HepG2 (cell line): ENCODE results near the gene MUC4. TPM values are rescaled to one million over a fixed set of nuclear protein-coding genes. Genes with fewer than 3 reads are reported as not detected.

ENCODE experiments used
- ATAC-seq: fragments of 200-7000 bp; cut with Tn5 transposase; 3 replicates; pipeline ENCODE4 v1.9.1; 2020; ENCODE audit warnings: mild to moderate bottlenecking, moderate library complexity
- BruUV-seq: library from RNA; stranded (reverse); fragments of 400-500 nt; replicated peaks from 2 replicates; lab custom pipeline; 2021; lab: Mats Ljungman, UMichigan
- CTCF ChIA-PET: fragments of 300-600 bp; formaldehyde crosslinking; extraction: SDS; loops from one replicate; lab custom pipeline; 2021; ENCODE audit warnings: low total read pairs, inconsistent platforms, low intra/inter-chr PET ratio; lab: Yijun Ruan, JAX
- POLR2A ChIA-PET: fragments of 350-600 bp; sonication (Branson Sonifier 250); formaldehyde crosslinking; loops from one replicate; lab custom pipeline; 2020; ENCODE audit warnings: antibody characterized with exemption, inconsistent platforms; lab: Yijun Ruan, JAX
- DNase-seq: peaks from one replicate; pipeline ENCODE4 v3.0.0-alpha.2; 2015; ENCODE audit warnings: low spot score
- FAIRE-seq: peaks from 3 replicates; lab custom pipeline; 2011; peaks lifted over from hg19 to GRCh38; lab: Jason Lieb, UNC
- H2AFZ ChIP-seq: one replicate; pipeline ENCODE4 v1.6.1; 2011; ENCODE audit warnings: low read length, inconsistent platforms
- H3K27ac ChIP-seq: fragments of 300-600 bp; 3 replicates; pipeline ENCODE4 v1.8.0; 2011; ENCODE audit warnings: mixed run types, mild to moderate bottlenecking, mixed read lengths, low read length, inconsistent platforms; ENCODE audit not compliant: insufficient read depth; ENCODE audit errors: extremely low read length
- H3K27me3 ChIP-seq, 2 experiments: fragments of 200-600 bp in 1 of 2; 2 replicates in 1 of 2; 3 replicates in 1 of 2; pipeline versions ENCODE4 v1.6.0 to v1.8.0; 2011; ENCODE audit warnings: low read length in 2 of 2, mild to moderate bottlenecking in 2 of 2, moderate library complexity in 2 of 2, inconsistent platforms in 1 of 2; ENCODE audit not compliant: insufficient read depth in 2 of 2, control insufficient read depth in 1 of 2
- H3K36me3 ChIP-seq, 2 experiments: fragments of 200-600 bp in 1 of 2; replicated peaks in 1 of 2; 2 replicates in 1 of 2; 3 replicates in 1 of 2; pipeline versions ENCODE4 v1.5.1 to v1.8.0; 2011; ENCODE audit warnings: low read length in 2 of 2, inconsistent platforms in 1 of 2; ENCODE audit not compliant: insufficient read depth in 2 of 2, control insufficient read depth in 1 of 2
- H3K4me1 ChIP-seq: 2 replicates; pipeline ENCODE4 v1.5.1; 2012; ENCODE audit warnings: low read length, inconsistent platforms; ENCODE audit not compliant: insufficient read depth
- H3K4me2 ChIP-seq: 2 replicates; pipeline ENCODE4 v1.6.0; 2011; ENCODE audit warnings: low read depth, low read length, inconsistent platforms
- H3K4me3 ChIP-seq, 3 experiments: fragments of 200-600 bp in 1 of 3; sonication (generic), shearing (Covaris generic) in 1 of 3; replicated peaks in 1 of 3; 2 replicates each; pipeline ENCODE4 v1.5.1; 2011 to 2016; ENCODE audit warnings: low read length in 3 of 3, inconsistent platforms in 2 of 3, low read depth in 2 of 3, mild to moderate bottlenecking in 2 of 3, control low read depth in 1 of 3, mixed read lengths in 1 of 3; ENCODE audit not compliant: insufficient read depth in 1 of 3
- H3K79me2 ChIP-seq: one replicate; pipeline ENCODE4 v1.6.1; 2011; ENCODE audit warnings: low read length, inconsistent platforms; ENCODE audit not compliant: insufficient read depth
- H3K9ac ChIP-seq: 2 replicates; pipeline ENCODE4 v1.6.0; 2011; ENCODE audit warnings: mild to moderate bottlenecking, low read depth, low read length, inconsistent platforms; ENCODE audit not compliant: insufficient read depth
- H3K9me3 ChIP-seq: 2 replicates; pipeline ENCODE4 v1.5.1; 2012; ENCODE audit warnings: mild to moderate bottlenecking, low read length
- H4K20me1 ChIP-seq: 2 replicates; pipeline ENCODE4 v1.6.0; 2011; ENCODE audit warnings: inconsistent platforms, mild to moderate bottlenecking, low read length, moderate library complexity; ENCODE audit not compliant: insufficient read depth
- CREM ChIP-seq, 2 experiments: sonication (generic) in 1 of 2; formaldehyde crosslinking in 1 of 2; IDR thresholded peaks; 2 replicates each; pipeline versions ENCODE4 v1.4.0 to v1.6.1; 2016 to 2020; ENCODE audit warnings: antibody characterized with exemption in 1 of 2, mild to moderate bottlenecking in 1 of 2, missing genetic modification reagents in 1 of 2
- DNMT3B ChIP-seq: conservative IDR thresholded peaks from 2 replicates; pipeline ENCODE4 v1.6.1; 2016; ENCODE audit warnings: missing biosample characterization, control low read depth
- HIVEP1 ChIP-seq: sonication (generic); formaldehyde crosslinking; IDR thresholded peaks from 2 replicates; pipeline ENCODE4 v1.4.0; 2020; ENCODE audit warnings: mild to moderate bottlenecking, missing genetic modification reagents
- KMT2B ChIP-seq: IDR thresholded peaks from 2 replicates; pipeline ENCODE4 v1.6.1; 2016; ENCODE audit warnings: missing genetic modification reagents, missing compliant biosample characterization
- MTA1 ChIP-seq: sonication (generic); formaldehyde crosslinking; IDR thresholded peaks from 2 replicates; pipeline ENCODE4 v1.4.0; 2020; ENCODE audit warnings: missing genetic modification reagents, mild to moderate bottlenecking, borderline replicate concordance
- NBN ChIP-seq: fragments of 450-650 bp; conservative IDR thresholded peaks from 2 replicates; pipeline ENCODE4 v1.6.1; 2017
- NCOA1 ChIP-seq: sonication (generic); formaldehyde crosslinking; IDR thresholded peaks from 2 replicates; pipeline ENCODE4 v1.9.0; 2021; ENCODE audit warnings: missing genetic modification reagents
- NKX3-1 ChIP-seq: sonication (generic); formaldehyde crosslinking; IDR thresholded peaks from 2 replicates; pipeline ENCODE4 v1.5.0; 2020; ENCODE audit warnings: missing genetic modification reagents
- SMAD1 ChIP-seq: sonication (generic); formaldehyde crosslinking; IDR thresholded peaks from 2 replicates; pipeline ENCODE4 v1.4.0; 2020; ENCODE audit warnings: missing genetic modification reagents, low read depth, mild to moderate bottlenecking, borderline replicate concordance
- ZNF337 ChIP-seq: sonication (generic); formaldehyde crosslinking; IDR thresholded peaks from 2 replicates; pipeline ENCODE4 v1.5.1; 2020; ENCODE audit warnings: missing genetic modification reagents, low read depth, mild to moderate bottlenecking, borderline replicate concordance
- WGBS: methylation state at CpG from one replicate; pipeline ENCODE4 v1.1.6; 2017; ENCODE audit warnings: low lambda C conversion rate; 5-methylcytosine and 5-hydroxymethylcytosine counted together
- in situ Hi-C: cut with HindIII; loops from 2 replicates; pipeline ENCODE4 v1.10.0; 2017; ENCODE audit warnings: low pct_unique_long_range_greater_than_20kb; ENCODE audit not compliant: extremely low pct_ligation_motif_present
- intact Hi-C: fragments of 100-400 bp; cut with micrococcal nuclease; formaldehyde crosslinking; loops from one replicate; pipeline ENCODE4 v1.10.0; 2022; ENCODE audit not compliant: unreplicated experiment
- polyA plus RNA-seq, 8 experiments: library from polyadenylated mRNA; depleted of rRNA in 3 of 8; stranded (reverse) in 7 of 8; unstranded in 1 of 8; fragments of >200 nt; fragmentation: Illumina TruSeq in 4 of 8; extraction: Trizol in 4 of 8; gene quantifications; 2 replicates each; pipeline versions ENCODE4 v1.2.1 to v1.2.3, GENCODE V29; 2011 to 2016; ENCODE audit warnings: low read depth in 4 of 8, missing spikeins in 1 of 8, mixed read lengths in 1 of 8; ENCODE audit not compliant: insufficient read depth in 1 of 8
- total RNA-seq, 5 experiments: library from RNA; depleted of rRNA; stranded (reverse); fragments of >200 nt; fragmentation: Illumina TruSeq; extraction: Trizol; gene quantifications; 2 replicates each; pipeline ENCODE4 v1.2.3, GENCODE V29; 2016; ENCODE audit warnings: low read depth in 1 of 5
- TF ChIP-seq, protein P1 (sequence below): sonication (generic); formaldehyde crosslinking; IDR thresholded peaks from 2 replicates; pipeline ENCODE4 v1.8.1; 2023; ENCODE audit warnings: mild to moderate bottlenecking, missing genetic modification reagents
- TF ChIP-seq, protein P2 (sequence below): sonication (generic); formaldehyde crosslinking; IDR thresholded peaks from 2 replicates; pipeline ENCODE4 v1.5.0; 2020; ENCODE audit warnings: mild to moderate bottlenecking, missing genetic modification reagents
- TF ChIP-seq, protein P3 (sequence below), 2 experiments: sonication (generic) in 1 of 2; formaldehyde crosslinking in 1 of 2; IDR thresholded peaks; 2 replicates each; pipeline versions ENCODE4 v1.4.0 to v1.6.1; 2016 to 2020; ENCODE audit warnings: borderline replicate concordance in 1 of 2, low read depth in 1 of 2, mild to moderate bottlenecking in 1 of 2, missing genetic modification reagents in 1 of 2

Gene MUC4
- total and polyA plus RNA-seq, 2 of the 13 experiments (the other 11 are each of a cell fraction or from before 2014, with no cell fraction given) = not detected

DNA sequence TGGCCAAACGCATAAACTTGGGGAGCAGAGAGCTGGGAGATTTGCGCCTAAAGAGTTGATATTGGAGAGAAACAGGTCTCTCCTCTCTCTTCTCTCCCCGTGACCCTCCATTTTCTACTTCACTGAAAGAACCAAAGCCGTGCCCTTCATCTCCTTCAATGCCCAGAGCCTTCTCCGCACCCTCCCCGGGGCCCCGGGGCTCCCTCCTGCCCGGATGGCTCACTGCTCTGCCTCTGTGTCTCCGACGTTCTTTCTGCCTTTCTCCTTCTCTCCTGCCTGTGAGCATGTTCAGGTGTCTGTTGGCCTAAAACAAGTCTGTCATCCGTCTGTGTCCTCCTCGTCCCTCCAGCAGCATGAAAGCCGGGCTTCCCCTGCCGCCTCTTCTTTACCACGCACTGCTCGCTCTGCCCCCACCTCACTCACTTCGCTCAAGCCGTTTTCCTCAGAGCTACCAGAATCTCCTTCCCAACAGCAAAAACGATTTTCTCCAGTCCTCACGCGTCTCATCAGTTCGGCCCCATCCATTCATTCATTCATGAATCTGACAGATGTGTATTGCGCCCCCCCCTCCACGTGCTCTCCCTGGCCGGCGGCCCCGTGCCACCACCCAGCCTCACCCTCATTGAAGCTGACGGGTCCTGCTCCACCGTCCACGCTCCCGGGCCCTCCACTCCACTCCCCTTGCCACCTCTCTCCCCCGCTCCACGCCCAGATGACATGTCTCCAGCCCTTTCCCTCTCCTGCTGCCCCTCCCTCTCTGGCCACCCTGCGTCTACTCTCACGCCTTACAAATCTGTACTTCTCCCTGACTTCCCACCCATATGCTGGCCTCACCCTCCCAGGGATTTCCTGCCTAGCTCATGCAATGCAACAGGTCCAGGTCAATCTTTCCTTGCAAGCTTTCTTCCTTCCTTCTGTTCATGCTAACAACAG, 10.2 kb downstream of the MUC4 start (continued):
- TF ChIP-seq, protein P1, sequence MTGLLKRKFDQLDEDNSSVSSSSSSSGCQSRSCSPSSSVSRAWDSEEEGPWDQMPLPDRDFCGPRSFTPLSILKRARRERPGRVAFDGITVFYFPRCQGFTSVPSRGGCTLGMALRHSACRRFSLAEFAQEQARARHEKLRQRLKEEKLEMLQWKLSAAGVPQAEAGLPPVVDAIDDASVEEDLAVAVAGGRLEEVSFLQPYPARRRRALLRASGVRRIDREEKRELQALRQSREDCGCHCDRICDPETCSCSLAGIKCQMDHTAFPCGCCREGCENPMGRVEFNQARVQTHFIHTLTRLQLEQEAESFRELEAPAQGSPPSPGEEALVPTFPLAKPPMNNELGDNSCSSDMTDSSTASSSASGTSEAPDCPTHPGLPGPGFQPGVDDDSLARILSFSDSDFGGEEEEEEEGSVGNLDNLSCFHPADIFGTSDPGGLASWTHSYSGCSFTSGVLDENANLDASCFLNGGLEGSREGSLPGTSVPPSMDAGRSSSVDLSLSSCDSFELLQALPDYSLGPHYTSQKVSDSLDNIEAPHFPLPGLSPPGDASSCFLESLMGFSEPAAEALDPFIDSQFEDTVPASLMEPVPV (CRISPR knock-in tag) = no peak
- TF ChIP-seq HIVEP1 (CRISPR knock-in tag) (no peak), ZNF337 (CRISPR knock-in tag) (no peak), SMAD1 (CRISPR knock-in tag) (no peak), KMT2B (CRISPR knock-in tag) (no peak)
- TF ChIP-seq, protein P2, sequence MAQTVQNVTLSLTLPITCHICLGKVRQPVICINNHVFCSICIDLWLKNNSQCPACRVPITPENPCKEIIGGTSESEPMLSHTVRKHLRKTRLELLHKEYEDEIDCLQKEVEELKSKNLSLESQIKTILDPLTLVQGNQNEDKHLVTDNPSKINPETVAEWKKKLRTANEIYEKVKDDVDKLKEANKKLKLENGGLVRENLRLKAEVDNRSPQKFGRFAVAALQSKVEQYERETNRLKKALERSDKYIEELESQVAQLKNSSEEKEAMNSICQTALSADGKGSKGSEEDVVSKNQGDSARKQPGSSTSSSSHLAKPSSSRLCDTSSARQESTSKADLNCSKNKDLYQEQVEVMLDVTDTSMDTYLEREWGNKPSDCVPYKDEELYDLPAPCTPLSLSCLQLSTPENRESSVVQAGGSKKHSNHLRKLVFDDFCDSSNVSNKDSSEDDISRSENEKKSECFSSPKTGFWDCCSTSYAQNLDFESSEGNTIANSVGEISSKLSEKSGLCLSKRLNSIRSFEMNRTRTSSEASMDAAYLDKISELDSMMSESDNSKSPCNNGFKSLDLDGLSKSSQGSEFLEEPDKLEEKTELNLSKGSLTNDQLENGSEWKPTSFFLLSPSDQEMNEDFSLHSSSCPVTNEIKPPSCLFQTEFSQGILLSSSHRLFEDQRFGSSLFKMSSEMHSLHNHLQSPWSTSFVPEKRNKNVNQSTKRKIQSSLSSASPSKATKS (CRISPR knock-in tag) = no peak

DNA sequence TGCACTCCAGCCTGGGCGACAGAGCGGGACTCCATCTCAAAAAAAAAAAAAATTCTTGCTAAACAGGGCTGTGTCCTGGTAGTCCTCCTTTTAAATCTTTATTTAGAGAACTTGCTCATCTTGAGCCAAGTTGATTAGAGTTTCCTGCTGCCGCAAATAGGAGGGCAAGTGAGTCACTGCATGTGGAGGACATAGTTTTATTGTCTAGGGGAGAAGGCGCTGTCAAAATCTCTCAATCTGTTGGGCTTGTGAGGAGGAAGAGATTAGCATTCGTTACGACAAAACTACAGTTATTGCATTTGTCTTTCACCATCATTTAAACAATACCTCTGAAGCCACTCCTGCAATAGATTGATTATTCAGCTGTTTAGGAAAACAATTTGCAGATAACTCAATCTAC, 11.5 kb downstream of the MUC4 start:
- no TSS peak for BruUV-seq
- Histone ChIP-seq H2AFZ (no peak overlapping the region), H3K36me3 (no peaks in the 10 kb centered on the region), H3K9me3 (no peaks in the 10 kb centered on the region), H3K9ac (no peak overlapping the region), H3K4me2 (no peak overlapping the region), H4K20me1 (no peaks in the 10 kb centered on the region), H3K4me1 (no peaks in the 10 kb centered on the region), H3K27ac (no peak overlapping the region), H3K27me3 (peaks cover 12 to 55% of the 10 kb centered on the region in 2 experiments), H3K4me3 (no peak overlapping the region), H3K79me2 (no peaks in the 10 kb centered on the region)
- POLR2A ChIA-PET = no interaction called here
- in situ Hi-C loops (no loop called here), intact Hi-C loops (no loop called here)
- DNase-seq (no peak), ATAC-seq (no peak), FAIRE-seq (no peak)
- WGBS = 39% methylated on average over 6 of the region's 6 CpGs
- CTCF ChIA-PET = no interaction called here
- no peak for TF ChIP-seq MTA1 (CRISPR knock-in tag)
- no peak for TF ChIP-seq NCOA1
- TF ChIP-seq NKX3-1 (CRISPR knock-in tag) = no peak
- no peak for TF ChIP-seq DNMT3B
- TF ChIP-seq, protein P3, sequence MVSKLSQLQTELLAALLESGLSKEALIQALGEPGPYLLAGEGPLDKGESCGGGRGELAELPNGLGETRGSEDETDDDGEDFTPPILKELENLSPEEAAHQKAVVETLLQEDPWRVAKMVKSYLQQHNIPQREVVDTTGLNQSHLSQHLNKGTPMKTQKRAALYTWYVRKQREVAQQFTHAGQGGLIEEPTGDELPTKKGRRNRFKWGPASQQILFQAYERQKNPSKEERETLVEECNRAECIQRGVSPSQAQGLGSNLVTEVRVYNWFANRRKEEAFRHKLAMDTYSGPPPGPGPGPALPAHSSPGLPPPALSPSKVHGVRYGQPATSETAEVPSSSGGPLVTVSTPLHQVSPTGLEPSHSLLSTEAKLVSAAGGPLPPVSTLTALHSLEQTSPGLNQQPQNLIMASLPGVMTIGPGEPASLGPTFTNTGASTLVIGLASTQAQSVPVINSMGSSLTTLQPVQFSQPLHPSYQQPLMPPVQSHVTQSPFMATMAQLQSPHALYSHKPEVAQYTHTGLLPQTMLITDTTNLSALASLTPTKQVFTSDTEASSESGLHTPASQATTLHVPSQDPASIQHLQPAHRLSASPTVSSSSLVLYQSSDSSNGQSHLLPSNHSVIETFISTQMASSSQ (IDR thresholded peaks at IDR 0.05; ENCODE audit: low read depth) = no peak
- TF ChIP-seq, protein P3 (CRISPR knock-in tag; IDR thresholded peaks at IDR 0.05; ENCODE audit: borderline replicate concordance) = no peak
- TF ChIP-seq NBN = no peak
- TF ChIP-seq CREM (IDR thresholded peaks at IDR 0.05) = no peak
- TF ChIP-seq CREM (CRISPR knock-in tag; IDR thresholded peaks at IDR 0.05) = no peak
